ENCODE measurements around the gene GRIK2.

Gene GRIK2

DNA sequence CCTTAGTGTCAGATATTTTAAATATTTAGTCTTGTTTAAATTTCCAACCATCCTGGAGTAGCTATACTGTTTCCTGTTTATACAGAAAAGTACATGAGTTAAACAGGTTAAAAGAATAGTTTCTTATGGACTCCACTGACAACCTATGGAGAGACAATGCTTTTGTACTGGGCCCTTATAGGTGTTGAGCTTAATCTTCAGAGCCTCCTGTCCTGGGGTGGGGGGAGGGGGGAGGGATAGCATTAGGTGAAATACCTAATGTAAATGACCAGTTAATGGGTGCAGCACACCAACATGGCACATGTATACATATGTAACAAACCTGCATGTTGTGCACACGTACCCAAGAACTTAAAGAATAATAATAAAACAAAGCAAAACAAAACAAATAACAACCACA is 322.9 kb downstream of the GRIK2 start:
- no peak for DNase-seq (ENCODE audit: low read depth in 3 of 3)

- DNase-seq (ENCODE audit: low read depth in 3 of 3), result no peak
These were observed 323.3 kb downstream of the GRIK2 start for GRCh38 chr6:101716810-101717209.

DNA sequence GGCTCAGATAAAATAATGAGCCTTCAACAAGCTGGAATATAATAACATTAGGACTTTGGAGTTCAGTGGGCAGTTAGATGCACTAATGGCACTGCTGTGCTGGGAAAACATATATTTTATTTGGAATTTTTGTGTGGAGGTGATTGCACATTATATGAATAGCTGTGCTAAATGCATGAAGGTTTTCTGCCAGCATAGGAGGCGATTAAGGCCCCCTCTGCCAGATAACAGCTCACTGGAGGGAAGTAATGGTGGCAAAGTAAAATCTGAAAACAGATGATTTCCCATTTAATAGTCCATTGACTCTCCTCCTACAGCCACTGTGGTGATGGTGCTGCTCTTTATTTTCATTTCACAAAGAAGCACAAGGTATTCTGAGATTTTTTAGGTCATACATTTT is 326.0 kb downstream of the GRIK2 start:
- no peak for DNase-seq (ENCODE audit: low read depth in 3 of 3)

GRCh38 chr6:101722471-101722870 is 329.0 kb downstream of the GRIK2 start:
- no peak for DNase-seq (ENCODE audit: low read depth in 3 of 3)

DNA sequence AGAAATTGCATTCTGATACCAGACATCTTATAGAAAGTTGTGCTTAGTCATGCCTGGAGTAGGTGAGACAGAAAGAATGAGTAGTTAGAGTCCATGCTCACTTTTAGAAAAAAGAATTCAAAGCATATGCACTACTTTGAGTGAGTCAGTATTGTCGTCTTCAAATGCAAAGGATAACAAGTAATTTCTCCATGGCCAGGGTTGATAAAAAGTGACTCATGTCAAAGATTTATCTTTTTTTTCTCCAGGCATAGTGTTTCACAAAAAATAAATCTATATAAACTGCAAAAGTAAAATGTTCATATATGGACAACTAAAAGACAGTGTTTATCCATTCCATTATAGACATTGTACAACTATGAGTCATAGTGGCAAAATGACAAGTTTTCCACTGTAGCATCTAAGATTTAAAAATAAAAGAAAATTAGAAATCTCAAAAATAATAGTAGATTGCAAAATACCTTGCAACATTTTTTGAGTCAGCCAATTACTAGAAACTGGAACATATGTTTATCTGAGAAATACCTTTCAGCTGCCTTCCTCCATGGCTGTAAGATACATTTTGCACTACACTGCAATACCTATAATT is 329.6 kb downstream of the GRIK2 start:
- DNase-seq (ENCODE audit: low read depth in 3 of 3), result no peak

DNA sequence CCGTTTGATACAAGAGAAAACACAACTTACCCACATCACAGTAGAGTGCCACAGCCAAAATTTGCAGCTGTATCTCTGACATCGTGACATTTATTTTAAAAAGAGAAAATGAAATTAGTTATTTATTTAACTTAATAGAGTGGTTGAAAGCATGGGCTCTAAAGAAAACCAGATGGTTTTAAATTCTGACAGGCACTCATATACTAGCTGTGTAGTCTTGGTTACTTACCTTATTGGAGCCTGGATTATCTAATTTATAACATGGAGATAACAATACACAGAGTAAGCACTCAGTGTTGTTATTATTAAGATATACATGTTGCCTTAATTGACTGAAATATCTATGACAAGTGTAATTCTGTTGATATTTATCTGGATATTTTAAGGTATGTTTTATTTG is 334.9 kb downstream of the GRIK2 start:
- no peak for DNase-seq (ENCODE audit: low read depth in 3 of 3)

- no peak for DNase-seq (ENCODE audit: low read depth in 3 of 3)
These were observed 335.4 kb downstream of the GRIK2 start for GRCh38 chr6:101728956-101729355.

- DNase-seq (ENCODE audit: low read depth in 3 of 3), result no peak
These were observed 337.4 kb downstream of the GRIK2 start for GRCh38 chr6:101730954-101731353.

- no peak for DNase-seq (ENCODE audit: low read depth in 3 of 3)
These were observed 340.4 kb downstream of the GRIK2 start for GRCh38 chr6:101733899-101734298.

DNA sequence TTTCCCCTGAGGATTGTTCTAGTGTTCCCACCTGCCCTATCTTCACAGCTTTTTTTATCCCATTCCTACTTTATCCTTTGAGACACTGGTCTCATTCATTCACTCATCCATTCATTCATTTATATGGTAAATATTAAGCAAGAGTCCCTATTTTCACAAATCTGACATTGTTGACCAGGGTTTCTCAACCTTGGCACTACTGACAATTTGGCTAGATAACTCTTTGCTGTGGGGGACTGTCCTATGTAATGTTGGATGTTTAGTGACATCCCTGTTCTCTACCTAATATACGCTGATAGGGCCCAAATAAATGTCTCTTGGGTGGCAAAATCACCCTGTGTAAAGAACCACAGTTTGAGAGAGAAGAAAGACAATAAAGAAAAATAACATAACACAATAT is 345.0 kb downstream of the GRIK2 start:
- no peak for DNase-seq (ENCODE audit: low read depth in 3 of 3)

- no peak for DNase-seq (ENCODE audit: low read depth in 3 of 3)
These were observed 347.1 kb downstream of the GRIK2 start for GRCh38 chr6:101740631-101741030.

DNA sequence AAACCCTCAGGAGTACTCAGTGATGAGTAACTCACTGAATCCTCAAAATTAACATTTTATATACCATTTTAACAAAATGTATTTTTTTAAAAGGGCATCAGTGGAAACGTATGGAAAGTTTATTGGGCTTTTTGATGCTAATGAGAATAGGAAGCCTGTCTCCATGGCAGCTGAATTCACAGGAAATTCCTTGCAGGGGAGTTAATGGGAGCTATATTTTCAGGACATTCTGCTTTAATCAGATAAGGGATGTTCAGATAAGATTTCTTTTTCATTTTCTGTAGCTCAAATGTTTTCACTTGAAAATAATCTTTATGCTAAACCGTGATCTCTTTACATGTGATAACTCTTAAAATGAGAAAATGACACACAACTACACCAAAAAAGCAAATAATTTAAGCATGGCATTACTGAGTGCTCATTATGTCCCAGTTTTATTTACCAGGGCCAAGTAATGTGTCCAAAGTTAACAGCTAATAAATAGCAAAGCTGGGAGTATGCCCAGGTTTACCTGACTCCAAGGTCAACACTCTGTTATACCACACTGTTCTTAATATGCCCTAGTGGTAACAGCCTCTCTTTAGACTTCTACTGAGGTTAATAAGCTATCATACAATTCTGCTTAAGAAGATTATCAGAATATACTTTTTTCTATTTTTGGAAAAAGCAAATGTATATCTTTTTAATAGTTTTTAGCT is 348.1 kb downstream of the GRIK2 start:
- no peak for DNase-seq (ENCODE audit: low read depth in 3 of 3)

- DNase-seq (ENCODE audit: low read depth in 3 of 3), result no peak
These were observed 353.7 kb downstream of the GRIK2 start for GRCh38 chr6:101747160-101747559.

DNA sequence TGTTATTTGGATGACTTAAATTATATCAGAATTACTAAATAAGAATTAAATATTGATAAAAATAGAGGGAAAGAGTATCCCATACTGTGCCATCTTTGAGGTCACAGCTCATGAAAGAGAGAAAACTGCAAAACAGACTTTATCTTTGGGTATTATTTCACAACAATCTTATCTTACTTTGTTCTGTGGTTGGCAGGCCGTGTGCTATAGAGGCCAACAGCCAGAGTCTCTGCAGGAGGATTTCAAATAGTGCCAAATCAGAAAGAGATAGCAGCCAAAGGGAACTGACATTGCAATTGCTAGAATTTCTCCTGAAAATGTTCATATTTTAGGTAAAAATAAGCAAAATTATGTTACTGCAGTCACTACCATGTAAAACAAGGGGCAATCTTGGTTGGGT is 354.2 kb downstream of the GRIK2 start:
- no peak for DNase-seq (ENCODE audit: low read depth in 3 of 3)

- no peak for DNase-seq (ENCODE audit: low read depth in 3 of 3)
These were observed 362.4 kb downstream of the GRIK2 start for GRCh38 chr6:101755931-101756330.

DNA sequence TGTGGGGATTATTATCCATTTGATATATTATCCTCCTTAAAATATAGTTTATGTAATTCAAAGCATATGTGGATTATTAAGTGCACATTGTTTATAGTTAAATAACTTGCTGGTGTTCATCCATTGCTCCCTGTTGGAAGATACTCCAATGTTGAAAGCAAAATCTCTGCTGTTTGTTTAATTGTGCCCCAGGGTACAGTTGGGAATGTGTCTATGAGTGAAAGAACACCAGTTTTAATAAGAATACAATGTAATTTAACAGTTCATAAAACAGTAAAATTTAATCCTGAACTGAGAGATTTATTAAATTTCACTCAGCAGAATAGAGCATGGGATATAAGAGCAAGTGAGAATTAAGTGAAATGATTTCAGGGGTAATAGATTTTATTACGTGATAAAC is 364.9 kb downstream of the GRIK2 start:
- no peak for DNase-seq (ENCODE audit: low read depth in 3 of 3)

GRCh38 chr6:101760843-101761621 is 367.5 kb downstream of the GRIK2 start:
- DNase-seq (ENCODE audit: low read depth in 3 of 3), result no peak

DNA sequence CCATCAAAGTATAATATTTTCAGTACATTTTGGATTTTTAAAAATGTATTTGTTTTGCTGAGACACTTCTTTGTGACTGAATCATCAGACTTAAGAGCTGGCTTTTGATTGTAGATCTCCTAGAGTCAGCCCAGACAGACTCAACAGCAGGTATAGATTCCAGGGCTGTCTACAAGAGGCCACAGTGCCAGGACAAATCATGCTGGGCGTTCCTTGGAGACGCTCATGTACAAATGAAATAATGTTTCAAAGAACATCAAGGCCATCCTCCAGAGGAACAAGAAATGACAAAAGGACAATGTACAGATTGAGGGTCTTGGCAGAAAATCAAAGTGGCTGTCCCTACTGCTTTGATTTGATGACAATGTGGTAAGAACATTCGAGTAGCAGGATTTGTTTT is 369.3 kb downstream of the GRIK2 start:
- DNase-seq (ENCODE audit: low read depth in 3 of 3), result no peak

DNA sequence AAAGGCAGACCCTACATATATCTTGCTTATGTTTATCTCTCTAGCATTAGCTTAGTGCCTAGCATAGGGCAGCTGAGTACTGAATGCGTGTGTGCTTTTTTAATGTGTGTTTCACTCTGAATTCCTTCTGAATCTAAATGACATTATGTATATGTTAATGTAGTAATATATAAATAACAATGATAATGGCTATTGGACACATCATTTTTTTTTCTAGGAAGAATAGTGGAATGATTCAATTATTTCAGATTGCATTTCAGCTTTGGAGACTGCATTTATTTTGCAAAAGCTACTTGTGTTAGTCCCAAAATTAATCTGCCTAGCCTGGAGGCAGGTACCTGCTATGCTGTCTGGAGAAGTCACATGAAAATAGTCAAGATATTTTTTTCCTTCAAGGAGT is 371.8 kb downstream of the GRIK2 start:
- DNase-seq (ENCODE audit: low read depth in 3 of 3), result no peak

GRCh38 chr6:101770116-101770515 is 376.6 kb downstream of the GRIK2 start:
- DNase-seq (ENCODE audit: low read depth in 3 of 3), result no peak

GRCh38 chr6:101776919-101777350 is 383.4 kb downstream of the GRIK2 start:
- no peak for DNase-seq (ENCODE audit: low read depth in 3 of 3)

GRCh38 chr6:101777646-101778045 is 384.1 kb downstream of the GRIK2 start:
- no peak for DNase-seq (ENCODE audit: low read depth in 3 of 3)

All from stimulated activated CD4-positive, alpha-beta T cell treated with anti-CD3 and anti-CD28 coated beads, TNF-alpha, amount 100 ng/mL, for 48 hours (primary cell).